K562 (cell line): Measurements from ENCODE around the gene GAA. TPM values are rescaled to one million over a fixed set of nuclear protein-coding genes. Genes with fewer than 3 reads are reported as not detected.

Experiments
- CEBPZ ChIP-seq: fragments of 150-350 bp; IDR thresholded peaks from 2 replicates; pipeline ENCODE4 v1.6.1; 2014; ENCODE audit warnings: low read depth, mild to moderate bottlenecking, low read length, borderline replicate concordance
- CHAMP1 ChIP-seq: fragments of 450-650 bp; IDR thresholded peaks from 2 replicates; pipeline ENCODE4 v1.6.1; 2016; ENCODE audit warnings: mild to moderate bottlenecking
- DACH1 ChIP-seq: fragments of 450-650 bp; IDR thresholded peaks from 2 replicates; pipeline ENCODE4 v1.6.1; 2018; ENCODE audit not compliant: partially characterized antibody
- E2F3 ChIP-seq: fragments of 250-450 bp; sonication (Bioruptor Pico); IDR thresholded peaks from 2 replicates; pipeline ENCODE4 v1.4.0; 2020; ENCODE audit warnings: mild to moderate bottlenecking
- HNRNPL ChIP-seq: fragments of 200-400 bp; formaldehyde crosslinking; IDR thresholded peaks from 2 replicates; pipeline ENCODE4 v1.6.1; 2017; ENCODE audit warnings: low read depth, mild to moderate bottlenecking, low read length
- HOMEZ ChIP-seq: fragments of 250-450 bp; sonication (Bioruptor Pico); IDR thresholded peaks from 2 replicates; pipeline ENCODE4 v1.4.0; 2020; ENCODE audit warnings: mild to moderate bottlenecking, moderate library complexity
- MITF ChIP-seq: IDR thresholded peaks from 2 replicates; pipeline ENCODE4 v1.6.1; 2014; ENCODE audit warnings: antibody characterized with exemption
- NFE2L1 ChIP-seq: fragments of 450-650 bp; IDR thresholded peaks from 2 replicates; pipeline ENCODE4 v1.6.1; 2016; ENCODE audit warnings: missing genetic modification characterization, low read depth, mild to moderate bottlenecking, missing compliant biosample characterization, moderate library complexity, borderline replicate concordance
- NR2F6 ChIP-seq: fragments of 450-650 bp; formaldehyde crosslinking; IDR thresholded peaks from 2 replicates; pipeline ENCODE4 v1.4.0; 2020; ENCODE audit warnings: mild to moderate bottlenecking
- PPARD ChIP-seq: fragments of 250-450 bp; sonication (Bioruptor Pico); IDR thresholded peaks from 2 replicates; pipeline ENCODE4 v1.8.0; 2022; ENCODE audit warnings: inconsistent platforms, mild to moderate bottlenecking, moderate library complexity
- RBM34 ChIP-seq: fragments of 200-400 bp; formaldehyde crosslinking; IDR thresholded peaks from 2 replicates; pipeline ENCODE4 v1.6.1; 2018; ENCODE audit warnings: low read length, borderline replicate concordance; ENCODE audit not compliant: insufficient read depth
- polyA plus RNA-seq, 8 experiments: library from polyadenylated mRNA; depleted of rRNA in 4 of 8; stranded (reverse) in 5 of 8; unstranded in 3 of 8; fragments of >200 nt; fragmentation: Nextera tagmentation in 2 of 8; fragmentation: Illumina TruSeq in 1 of 8; extraction: Ambion mirVana in 2 of 8; extraction: Trizol in 1 of 8; gene quantifications; 2 replicates each; pipeline versions ENCODE4 v1.2.1 to v1.2.3, GENCODE V29; 2011 to 2014; ENCODE audit warnings: inconsistent platforms in 1 of 8, missing spikeins in 1 of 8
- total RNA-seq, 7 experiments: library from RNA; depleted of rRNA in 6 of 7; stranded (reverse); fragments of >200 nt in 6 of 7; fragmentation: Illumina TruSeq in 2 of 7; extraction: Trizol in 2 of 7; gene quantifications; 2 replicates each; pipeline versions ENCODE4 v1.2.1 to v1.2.3, GENCODE V29; 2011 to 2021; ENCODE audit warnings: low replicate concordance in 1 of 7
- TF ChIP-seq, protein P1 (sequence below): fragments of 250-450 bp; sonication (Bioruptor Pico); IDR thresholded peaks from 2 replicates; pipeline ENCODE4 v1.4.0; 2020; ENCODE audit warnings: mild to moderate bottlenecking

Gene GAA
- total and polyA plus RNA-seq, 9 of the 15 experiments (the other 6 are each of a cell fraction or from before 2014, with no cell fraction given), result 0.15 to 6.4 (median 1.7) TPM

- TF ChIP-seq, protein P1, sequence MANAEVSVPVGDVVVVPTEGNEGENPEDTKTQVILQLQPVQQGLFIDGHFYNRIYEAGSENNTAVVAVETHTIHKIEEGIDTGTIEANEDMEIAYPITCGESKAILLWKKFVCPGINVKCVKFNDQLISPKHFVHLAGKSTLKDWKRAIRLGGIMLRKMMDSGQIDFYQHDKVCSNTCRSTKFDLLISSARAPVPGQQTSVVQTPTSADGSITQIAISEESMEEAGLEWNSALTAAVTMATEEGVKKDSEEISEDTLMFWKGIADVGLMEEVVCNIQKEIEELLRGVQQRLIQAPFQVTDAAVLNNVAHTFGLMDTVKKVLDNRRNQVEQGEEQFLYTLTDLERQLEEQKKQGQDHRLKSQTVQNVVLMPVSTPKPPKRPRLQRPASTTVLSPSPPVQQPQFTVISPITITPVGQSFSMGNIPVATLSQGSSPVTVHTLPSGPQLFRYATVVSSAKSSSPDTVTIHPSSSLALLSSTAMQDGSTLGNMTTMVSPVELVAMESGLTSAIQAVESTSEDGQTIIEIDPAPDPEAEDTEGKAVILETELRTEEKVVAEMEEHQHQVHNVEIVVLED, result peak; percentile 82
- TF ChIP-seq E2F3 (peak; percentile 84; the same call in 1 of the 2 replicates), CHAMP1 (no peak), NFE2L1 (tag) (no peak), RBM34 (no peak), CEBPZ (no peak), DACH1 (no peak), HOMEZ (CRISPR knock-in tag) (no peak), PPARD (CRISPR knock-in tag) (no peak), MITF (peak; percentile 41; the same call in 1 of the 2 replicates), NR2F6 (CRISPR knock-in tag) (0 out of 2 replicates have a peak, but pooled peaks have one; percentile 69), HNRNPL (0 out of 2 replicates have a peak, but pooled peaks have one; percentile 55)
Observed at GRCh38 chr17:80101011-80101945, at the start of gene GAA (continued).
